HG03039 (cell line): ENCODE measurements around the gene MYCN.
"Not testable (repeated sequence)": the region's sequence is repeated elsewhere in the genome, so short reads cannot be mapped to it uniquely, and the experiment has no call there.

Experiments
- ATAC-seq: cut with Tn5 transposase; IDR thresholded peaks from one replicate; pipeline ENCODE4 v1.9.1; 2021; ENCODE audit warnings: mild to moderate bottlenecking, moderate library complexity; ENCODE audit not compliant: unreplicated experiment

MYCN gene

DNA sequence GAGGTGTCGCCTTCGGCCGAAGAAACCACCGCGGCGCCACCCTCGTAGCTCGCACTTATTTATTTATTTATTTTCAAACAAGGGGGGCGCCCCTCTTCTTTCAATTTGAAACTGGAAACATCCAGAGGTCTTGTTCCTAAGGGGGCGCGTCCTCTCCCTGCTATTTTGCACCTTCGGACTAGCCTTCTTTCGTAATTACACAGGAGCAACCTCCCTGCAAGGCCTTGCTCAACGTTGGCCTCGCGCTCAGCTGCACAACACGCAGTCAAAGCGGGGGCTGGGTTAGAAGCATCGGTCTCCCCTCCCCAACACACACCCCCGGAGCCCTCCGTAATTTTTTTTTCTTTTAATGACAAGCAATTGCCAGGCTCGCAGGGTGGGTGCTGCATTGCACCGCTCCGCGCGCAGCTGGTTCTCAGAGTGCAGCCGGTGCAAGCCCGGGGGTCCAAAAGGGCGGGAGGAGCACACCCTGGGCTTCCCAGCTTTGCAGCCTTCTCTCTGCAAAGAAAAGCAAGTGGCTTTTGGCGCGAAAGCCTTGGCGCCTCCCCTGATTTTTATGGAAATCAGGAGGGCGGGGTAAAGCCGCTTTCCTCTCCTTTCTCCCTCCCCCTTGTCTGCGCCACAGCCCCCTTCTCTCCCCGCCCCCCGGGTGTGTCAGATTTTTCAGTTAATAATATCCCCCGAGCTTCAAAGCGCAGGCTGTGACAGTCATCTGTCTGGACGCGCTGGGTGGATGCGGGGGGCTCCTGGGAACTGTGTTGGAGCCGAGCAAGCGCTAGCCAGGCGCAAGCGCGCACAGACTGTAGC is at the start of gene MYCN:
TSS of gene MYCN (plus strand) at position 697 of the 807 bp plus-strand sequence. CDS start 1,515 bp downstream, outside the sequence.
- ATAC-seq, result no peak

DNA sequence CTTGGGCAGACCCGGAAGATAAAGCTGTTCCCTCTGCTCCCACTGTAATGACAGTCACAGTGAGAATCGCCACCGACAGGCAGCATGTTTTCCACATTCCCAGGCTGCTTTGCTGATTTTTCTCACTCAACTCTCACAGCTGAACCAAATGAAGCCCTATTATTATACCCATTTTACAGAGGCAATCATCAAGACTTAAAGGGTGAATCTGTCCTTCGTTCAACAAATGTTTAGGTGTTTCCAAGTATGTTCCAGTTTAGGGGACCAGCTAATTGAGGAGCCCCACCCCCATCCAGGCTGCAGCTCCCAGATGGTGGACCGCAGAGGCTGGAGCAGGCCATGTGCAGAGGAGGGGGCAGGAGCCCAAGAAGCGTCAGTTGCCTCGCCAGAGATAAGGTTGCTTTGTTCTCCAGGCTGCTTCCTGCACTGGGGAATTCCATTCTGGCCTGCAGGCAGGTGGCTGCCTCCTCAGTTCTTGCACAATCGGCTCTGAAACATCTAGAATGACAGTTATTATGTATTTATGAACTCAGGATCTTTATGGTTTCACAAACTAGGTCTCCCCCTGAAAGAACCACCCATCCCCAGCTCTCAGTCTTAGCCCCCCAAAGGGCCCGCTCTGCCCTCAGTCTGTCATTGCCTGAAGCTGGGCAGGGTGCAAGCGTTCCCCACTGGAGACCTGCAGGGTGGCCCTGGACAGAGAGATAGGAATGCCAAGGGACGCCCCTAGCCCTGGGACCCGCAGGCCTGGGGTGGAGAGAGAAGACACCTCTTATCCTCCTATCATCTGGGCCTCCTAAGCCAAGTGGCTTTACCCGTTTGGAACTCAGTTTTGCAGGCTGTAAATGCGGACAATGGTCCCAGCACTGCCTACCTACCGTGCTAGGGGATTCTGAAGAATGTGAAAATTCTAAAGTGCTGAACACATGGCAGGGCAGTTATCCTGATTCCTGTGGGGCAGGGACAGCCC is 49.1 kb upstream of the MYCN start:
- no peak for ATAC-seq

DNA sequence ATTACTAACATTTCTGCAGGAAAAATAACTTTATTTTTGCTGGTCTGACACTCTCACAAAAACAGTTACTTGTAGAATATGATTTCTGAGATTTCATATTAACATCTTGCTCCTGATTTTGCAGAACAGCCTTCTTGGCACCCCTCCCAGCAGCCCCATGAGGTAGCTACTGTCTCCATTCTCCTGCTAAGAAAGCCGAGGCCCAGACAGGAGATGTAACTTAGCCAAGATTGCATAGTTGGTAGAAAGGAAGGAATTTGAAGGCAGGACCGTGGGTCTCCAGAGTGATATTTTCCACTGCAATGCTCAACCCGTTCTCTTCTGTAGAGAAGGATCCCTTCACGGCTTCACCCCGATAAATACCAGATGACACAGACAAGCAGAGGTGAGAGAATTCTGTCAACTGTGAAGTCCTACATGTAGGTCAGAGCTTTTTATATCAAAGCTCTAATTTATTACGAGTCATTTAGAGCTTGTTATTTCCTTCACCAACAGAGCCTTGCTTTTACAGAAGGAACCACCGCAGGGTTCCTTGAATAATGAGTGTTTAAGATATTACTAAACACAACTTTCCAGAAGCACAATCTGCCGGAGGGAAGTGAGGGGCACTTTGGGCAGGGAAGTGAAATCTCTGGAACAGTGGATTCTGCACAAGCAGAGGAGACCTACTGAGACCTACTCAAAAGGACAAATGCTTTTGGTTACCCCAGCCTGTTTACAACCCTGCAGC is 48.0 kb upstream of the MYCN start:
- no peak for ATAC-seq

DNA sequence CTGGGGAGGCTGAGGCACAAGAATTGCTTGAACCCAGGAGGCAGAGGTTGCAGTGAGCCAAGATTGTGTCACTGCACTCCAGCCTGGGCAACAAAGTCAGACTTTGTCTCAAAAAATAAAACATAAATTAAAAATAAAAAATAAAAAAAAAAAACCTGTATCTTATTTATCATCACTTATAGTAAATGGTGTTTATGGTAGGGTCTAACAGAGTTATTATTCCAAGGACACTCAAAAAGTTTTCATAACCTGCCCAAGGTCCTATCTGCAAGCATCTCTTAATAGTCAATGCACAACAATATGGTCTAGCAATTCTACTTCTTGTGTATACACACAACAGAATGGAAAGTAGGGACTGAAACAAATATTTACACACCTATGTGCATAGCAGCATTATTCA is 47.3 kb upstream of the MYCN start:
- no peak for ATAC-seq

DNA sequence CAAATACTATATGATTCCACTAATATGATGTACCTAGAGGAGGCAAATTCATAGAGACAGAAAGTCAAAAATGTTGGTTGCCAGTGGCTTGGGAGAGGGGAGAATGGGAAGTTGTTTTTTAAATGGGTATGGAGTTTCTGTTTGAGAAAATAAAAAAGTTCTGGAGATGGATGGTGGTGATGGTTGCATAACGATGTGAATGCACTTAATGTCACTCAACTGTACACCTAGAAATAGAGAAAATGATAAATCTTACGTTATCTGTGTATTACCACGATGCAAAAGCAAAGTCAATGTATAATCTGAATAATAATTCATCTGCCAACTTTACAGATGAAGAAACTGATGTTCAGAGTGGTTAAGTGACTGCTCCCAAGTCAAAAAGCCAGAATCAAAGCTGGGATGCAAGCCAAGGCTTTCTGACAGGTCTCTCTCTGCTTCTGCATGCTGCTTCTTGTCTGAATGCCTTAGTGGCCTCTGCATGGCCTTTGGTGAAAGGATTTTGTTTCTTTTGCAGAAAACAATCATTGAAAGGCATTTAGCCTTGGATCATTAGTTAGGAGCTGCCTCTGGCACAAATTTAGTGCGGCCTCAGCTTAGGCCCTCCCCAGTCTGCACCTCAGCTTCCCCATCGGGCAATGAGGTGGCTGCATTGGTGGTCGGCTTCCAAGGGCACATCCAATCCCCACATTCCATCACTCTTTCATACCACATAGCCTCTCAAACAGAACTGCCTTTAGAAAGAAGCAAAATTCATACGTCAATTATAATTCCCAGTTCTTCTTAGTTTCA is 46.5 kb upstream of the MYCN start:
- no peak for ATAC-seq

DNA sequence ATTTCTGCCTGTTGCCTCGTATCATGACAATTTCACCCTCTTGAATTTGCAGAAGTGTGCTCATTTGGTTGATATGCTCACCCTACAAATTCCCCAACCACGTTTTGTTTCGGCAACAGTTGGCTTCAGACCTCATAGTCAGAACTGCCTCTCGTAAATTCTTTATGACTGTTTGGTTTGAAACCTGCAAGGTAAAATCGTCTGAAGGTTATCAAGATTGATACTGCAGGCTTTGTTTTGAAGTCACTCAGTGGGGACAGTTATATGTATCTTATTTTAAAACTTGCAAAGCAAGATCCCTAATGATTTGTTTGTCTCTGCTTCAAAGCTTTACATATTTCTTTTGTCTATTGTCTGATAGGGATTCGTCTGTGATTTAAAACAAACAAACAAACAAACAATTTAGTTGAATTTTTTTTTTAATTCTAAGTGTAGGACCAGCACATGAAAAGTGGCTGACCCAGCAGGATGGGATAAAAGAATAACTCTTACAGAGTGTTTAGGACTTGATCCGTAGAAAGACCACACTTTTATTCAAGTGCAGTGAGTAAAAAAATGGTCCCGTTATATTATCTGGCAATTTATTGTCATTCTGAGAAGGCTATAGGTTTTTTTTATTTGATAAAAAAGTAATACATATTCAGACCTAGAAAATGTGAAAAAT is 45.7 kb upstream of the MYCN start:
- ATAC-seq, result no peak

DNA sequence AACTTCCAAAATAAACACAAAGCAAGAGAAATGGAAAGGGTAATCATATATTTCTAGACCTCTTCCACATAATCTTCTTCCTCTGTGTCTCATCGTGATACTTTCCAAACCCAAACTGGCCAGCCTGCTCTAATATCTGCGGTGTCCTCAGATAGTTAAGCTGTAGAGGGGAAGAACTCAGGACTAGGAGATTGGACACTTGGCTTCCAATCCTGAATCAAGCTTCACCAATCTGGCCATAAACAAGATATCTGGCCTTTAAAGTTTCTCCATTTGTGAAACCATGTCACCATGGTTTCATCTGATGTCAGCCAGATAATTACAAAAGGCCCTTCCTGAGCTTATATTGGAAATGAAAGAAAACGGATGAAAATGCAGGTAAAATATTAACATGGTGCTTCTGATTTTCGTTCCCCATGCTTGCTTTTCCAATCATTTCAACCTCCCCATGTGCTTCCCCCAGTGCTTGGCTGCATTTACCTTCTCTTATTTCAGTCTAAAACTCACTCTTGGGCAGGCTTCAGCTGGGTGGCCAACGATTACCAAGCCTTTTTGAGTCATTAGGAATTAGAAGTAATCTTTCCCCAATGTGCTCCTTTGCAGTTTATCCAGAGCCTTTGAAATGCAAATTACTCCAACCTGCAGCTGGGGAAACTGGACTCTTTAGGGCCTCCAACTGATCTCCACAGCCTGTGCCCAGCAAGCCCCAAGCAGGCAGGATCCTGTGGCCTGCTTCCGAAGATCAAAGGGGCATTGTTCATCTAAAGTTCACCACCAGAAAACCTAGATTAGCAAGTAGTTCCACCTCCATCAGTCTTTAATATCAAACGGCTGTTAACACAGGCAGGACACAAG is 44.5 kb upstream of the MYCN start:
- no peak for ATAC-seq

DNA sequence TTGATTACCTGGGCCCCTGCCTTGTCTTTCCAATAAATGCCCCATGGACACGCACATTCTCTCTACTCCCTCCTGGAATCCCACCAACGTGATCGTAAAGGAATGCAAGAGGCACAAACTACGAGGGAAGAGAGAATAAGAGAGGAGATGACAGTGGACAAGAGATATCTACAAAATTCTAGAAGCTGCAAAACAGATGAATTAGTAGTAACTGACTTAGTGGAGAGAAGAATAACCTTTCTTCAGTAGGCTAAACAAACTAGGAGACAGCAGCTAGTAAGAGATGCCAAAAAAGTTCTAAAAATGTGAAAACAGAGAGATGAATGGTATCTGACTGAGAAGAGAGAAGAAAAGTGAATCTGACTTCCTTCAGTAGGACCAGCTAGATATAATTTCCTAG is 43.5 kb upstream of the MYCN start:
- no peak for ATAC-seq

DNA sequence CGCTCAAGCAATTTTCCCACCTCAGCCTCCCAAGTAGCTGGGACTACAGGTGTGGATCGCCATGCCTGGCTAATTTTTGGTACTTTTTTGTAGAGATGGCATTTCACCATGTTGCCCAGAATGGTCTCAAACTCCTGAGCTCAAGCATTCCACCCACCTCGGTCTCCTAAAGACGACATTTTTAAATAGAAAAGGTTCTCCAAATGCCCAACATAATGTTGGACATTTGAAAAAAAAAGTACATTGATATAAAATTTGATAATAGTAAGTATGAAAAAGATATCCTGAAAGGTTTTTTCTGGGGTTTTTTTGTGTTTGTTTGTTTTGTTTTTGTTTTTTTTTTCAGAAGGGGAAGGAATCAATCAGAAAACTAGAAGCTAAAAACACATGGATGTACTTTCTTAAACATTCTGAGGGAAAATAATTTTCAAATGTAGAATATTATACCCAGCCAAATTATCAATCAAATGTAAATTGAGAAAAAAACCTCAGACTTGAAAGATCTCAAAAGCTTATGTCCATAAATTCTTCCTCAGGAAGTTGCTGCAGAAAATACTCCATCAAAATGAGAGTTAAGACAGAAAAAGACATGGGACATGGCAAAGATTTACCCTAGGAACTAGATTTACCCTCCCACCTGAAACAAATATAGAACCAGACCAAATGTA is 42.8 kb upstream of the MYCN start:
- no peak for ATAC-seq

DNA sequence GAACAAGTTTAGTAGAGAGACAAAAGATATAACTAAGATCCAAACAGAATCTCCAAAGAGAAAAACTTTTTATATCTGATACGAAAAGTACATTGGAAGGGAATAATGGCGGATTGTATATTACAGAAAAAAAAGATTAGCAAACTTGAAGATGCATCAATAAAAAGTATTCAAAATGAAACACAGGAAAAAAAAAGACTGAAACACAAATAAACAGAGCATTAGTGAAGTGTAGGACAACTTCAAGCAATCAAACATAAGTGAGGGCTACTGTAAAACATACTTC is 41.1 kb upstream of the MYCN start:
- no peak for ATAC-seq

DNA sequence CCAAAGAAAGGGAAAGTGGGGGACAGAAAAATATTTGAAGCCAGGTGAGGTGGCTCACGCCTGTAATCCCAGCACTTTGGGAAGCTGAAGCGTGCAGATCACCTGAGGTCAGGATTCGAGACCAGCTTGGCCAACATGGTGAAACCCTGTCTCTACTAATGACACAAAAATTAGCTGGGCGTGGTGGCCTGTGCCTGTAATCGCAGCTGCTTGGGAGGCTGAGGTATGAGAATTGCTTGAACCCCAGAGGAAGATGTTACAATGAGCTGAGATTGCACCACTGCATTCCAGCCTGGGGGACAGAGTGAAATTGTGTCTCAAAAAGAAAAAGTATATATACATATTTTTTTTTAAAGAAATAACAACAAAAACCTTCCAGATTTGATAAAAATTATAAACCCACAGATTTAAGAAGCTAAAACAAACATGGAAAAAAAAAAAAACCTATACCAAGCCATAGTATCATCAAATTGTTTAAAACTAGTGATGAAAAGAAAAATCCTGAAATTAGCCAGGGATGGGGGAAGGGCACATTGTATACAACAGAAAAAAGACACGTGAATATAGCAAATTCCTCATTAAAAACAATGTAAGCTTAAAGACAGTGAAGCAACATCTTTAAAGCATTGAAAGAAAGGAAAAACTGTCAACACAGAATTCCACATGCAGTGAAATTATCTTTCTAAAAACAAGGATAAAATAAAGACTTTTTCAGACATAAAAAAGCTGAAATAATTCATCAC is 40.4 kb upstream of the MYCN start:
- no peak for ATAC-seq

DNA sequence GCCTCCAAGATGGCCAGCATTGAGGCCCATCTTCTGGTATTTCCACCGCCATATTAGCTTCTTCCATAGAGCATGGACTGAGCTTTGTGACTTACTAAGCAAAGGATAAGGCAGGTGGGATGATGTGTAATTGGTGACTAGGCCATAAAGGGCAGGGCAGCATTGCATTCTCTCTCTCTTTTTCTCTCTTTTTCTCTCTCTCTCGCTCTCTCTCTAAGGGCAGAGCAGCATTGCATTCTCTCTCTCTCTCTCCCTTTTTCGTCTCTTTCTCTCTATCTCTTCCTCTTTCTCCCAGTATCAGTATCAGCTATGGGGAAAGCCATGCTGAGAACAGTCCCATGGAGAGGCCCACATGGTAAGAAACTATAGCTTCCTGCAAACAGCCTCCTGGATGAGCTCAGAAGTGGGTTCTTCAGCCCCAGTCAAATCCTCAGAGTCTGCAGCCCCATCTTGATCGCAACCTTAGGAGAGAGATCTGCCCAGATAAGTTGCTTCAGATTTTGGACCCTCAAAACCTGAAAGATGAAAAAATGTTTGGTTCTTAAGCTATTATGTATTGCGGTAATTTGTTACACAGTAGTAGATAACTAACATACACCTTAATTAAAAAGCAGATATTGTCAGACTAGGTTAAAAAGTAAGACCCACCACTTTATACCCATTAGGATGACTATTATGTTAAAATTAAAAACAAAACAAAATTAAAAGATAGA is 39.1 kb upstream of the MYCN start:
- no peak for ATAC-seq

DNA sequence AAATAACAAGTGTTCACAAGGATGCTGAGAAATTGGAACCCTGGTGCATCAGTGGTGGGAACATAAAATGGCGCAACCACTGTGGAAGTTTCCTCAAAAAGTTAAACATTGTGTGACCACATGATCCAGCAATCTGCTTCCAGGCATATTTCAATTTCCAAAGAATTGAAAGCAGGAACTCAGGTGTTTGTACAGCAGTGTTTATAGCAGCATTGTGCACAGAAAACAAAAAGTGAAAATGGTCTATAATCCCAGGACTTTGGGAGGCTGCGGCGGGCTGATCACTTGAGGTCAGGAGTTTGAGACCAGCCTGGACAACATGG is 38.6 kb upstream of the MYCN start:
- no peak for ATAC-seq

DNA sequence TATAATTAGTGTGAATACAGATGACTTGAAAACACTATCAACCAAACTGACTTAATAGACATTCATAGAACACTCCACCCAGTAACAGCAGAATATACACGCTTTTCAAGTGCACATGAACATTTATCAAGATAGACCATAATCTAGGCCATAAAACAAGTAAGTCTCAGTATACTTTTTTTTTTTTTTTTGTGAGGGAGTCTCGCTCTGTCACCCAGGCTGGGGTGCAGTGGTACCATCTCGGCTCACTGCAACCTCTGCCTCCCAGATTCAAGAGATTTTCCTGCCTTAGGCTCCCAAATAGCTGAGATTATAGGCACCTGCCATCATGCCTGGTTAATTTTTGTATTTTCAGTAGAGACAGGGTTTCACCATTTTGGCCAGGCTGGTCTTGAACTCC is 36.4 kb upstream of the MYCN start:
- ATAC-seq, result not testable (repeated sequence)

DNA sequence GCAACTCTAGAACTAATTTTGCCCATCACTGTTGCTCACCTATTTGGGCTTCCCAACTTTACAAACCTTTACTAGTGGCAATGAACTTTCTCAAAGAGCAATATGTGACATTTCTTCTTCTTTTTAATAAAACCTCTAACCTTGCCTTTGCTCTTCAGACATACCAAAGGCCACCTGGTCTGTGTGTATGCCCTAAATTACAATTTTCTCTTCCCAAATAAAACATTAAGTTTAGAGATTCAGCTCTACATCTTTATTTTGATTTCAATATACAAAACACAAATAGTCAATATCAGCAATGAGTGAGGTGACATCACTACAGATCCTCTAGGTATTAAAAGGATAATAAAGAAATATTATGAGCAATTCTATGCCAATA is 35.1 kb upstream of the MYCN start:
- ATAC-seq, result no peak

DNA sequence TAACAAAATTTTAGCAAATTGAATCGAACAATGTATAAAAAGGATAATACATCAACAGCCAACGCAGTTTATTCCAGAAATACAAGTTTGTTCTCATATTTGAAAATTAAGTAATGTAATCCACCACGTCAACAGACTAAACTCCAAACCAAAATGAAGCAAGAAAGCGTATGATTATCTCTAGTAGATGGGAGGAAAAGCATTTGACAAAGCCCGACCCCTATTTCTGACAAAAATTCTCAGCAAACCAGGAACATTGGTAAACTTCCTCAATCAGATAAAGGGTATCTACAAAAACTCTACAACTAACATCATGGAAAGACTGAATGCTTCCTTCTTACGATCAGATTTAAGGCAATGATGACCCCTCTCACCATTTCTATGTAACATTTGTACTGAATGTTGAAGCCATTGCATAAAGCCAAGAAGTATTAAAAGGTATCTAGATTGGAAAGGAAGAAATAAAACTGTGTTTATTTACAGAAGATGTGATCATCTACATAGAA is 34.3 kb upstream of the MYCN start:
- no peak for ATAC-seq

DNA sequence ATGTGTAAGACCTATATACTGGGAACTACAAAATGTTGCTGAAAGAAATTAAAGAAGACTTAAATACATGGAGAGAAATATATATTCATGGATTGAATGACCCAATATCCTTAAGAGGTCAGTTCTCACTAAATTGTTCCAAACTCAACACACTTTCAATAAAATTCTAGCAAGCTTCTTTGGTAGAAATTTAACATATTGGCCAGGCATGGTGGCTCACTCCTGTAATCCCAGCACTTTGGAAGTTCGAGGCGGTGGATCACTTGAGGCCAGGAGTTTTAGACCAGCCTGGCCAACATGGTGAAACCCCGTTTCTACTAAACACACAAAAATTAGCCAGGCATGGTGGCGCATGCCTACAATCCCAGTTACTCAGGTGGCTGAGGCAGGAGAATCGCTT is 33.6 kb upstream of the MYCN start:
- ATAC-seq, result no peak
